Measurements from ENCODE around the gene FCHO1. TPM values are rescaled to one million over a fixed set of nuclear protein-coding genes. Genes with fewer than 3 reads are reported as not detected.

The FCHO1 gene
- polyA plus RNA-seq, 1 donor (not counting 4 experiments of a cell fraction or from before 2014, with no cell fraction given), result 0.14 TPM

DNA sequence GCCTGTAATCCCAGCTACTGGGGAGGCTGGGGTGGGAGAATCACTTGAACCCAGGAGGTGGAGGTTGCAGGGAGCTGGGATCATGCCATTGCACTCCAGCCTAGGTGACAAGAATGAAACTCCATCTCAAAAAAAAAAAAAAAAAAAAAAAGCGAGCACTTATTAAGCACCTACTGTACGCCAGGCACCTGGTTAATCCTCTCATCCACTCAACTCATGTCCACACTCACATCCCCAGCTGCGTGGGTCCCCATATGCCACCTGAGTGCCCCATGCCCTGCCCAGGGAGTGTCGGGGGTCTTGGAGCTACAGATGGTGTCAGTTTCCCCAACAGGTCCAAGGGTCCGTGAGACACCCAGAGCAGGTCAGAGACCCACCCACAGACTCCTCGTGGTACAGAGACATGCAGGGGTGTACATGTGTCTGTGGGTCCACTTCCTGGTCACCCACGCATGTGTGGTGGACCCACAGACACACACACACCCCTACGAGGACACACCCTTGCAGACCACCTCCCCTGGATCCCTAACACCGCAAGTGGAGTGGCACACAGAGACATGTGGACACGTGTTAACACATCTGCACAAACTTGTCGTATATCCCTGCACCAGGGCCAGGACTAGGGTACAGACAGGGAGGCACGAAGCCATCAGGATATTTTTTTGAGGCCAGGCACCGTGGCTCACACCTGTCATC, 66.5 kb downstream of the FCHO1 start:
- Histone ChIP-seq H3K4me2 (ENCODE audit: control insufficient read depth, extremely low read depth, insufficient read depth, low read depth, low read length) (no peak overlapping the region), H2AFZ (ENCODE audit: control insufficient read depth, low read length) (no peak overlapping the region), H3K79me2 (ENCODE audit: control insufficient read depth, insufficient read depth, low read length) (no peaks in the 10 kb centered on the region), H4K20me1 (ENCODE audit: control insufficient read depth, extremely low read depth, insufficient read depth, low read length) (no peaks in the 10 kb centered on the region), H3K9ac (ENCODE audit: control insufficient read depth, extremely low read depth, insufficient read depth, low read length) (no peak overlapping the region), H3K36me3 (ENCODE audit: control insufficient read depth in 2 of 2, extremely low read depth in 1 of 2, insufficient read depth in 2 of 2, low read length in 2 of 2) (no peaks in the 10 kb centered on the region), H3K4me3 (ENCODE audit: control insufficient read depth in 2 of 3, extremely low read depth in 1 of 3, insufficient read depth in 2 of 3, low read depth in 1 of 3, low read length in 3 of 3) (no peak overlapping the region), H3K9me3 (ENCODE audit: control insufficient read depth, low read depth, low read length) (no peaks in the 10 kb centered on the region), H3K27me3 (ENCODE audit: control insufficient read depth, extremely low read depth, insufficient read depth, low read length) (no peaks in the 10 kb centered on the region), H3K9me1 (ENCODE audit: control insufficient read depth, extremely low read depth, insufficient read depth, low read length) (no peaks in the 10 kb centered on the region), H3K27ac (ENCODE audit: control insufficient read depth, insufficient read depth, low read length) (no peak overlapping the region), H3K4me1 (ENCODE audit: control insufficient read depth, extremely low read depth, insufficient read depth, low read length) (no peaks in the 10 kb centered on the region)
- TF ChIP-seq EZH2 (IDR thresholded peaks at IDR 0.05; ENCODE audit: low read length), result no peak
- TF ChIP-seq, protein P1, sequence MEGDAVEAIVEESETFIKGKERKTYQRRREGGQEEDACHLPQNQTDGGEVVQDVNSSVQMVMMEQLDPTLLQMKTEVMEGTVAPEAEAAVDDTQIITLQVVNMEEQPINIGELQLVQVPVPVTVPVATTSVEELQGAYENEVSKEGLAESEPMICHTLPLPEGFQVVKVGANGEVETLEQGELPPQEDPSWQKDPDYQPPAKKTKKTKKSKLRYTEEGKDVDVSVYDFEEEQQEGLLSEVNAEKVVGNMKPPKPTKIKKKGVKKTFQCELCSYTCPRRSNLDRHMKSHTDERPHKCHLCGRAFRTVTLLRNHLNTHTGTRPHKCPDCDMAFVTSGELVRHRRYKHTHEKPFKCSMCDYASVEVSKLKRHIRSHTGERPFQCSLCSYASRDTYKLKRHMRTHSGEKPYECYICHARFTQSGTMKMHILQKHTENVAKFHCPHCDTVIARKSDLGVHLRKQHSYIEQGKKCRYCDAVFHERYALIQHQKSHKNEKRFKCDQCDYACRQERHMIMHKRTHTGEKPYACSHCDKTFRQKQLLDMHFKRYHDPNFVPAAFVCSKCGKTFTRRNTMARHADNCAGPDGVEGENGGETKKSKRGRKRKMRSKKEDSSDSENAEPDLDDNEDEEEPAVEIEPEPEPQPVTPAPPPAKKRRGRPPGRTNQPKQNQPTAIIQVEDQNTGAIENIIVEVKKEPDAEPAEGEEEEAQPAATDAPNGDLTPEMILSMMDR (optimal IDR thresholded peaks at IDR 0.05 in 1 of 3, IDR thresholded peaks at IDR 0.05 in 1 of 3, conservative IDR thresholded peaks at IDR 0.05 in 1 of 3; ENCODE audit: extremely low read depth in 1 of 3, insufficient read depth in 2 of 3, low read length in 3 of 3), result no peak
- no peak for DNase-seq (ENCODE audit: low read depth, low spot score)
- dilution Hi-C loops (cut with MboI; ENCODE audit: extremely low pct_ligation_motif_present, low sequenced_read_pairs), result no loop called here
- FAIRE-seq, result no peak

DNA sequence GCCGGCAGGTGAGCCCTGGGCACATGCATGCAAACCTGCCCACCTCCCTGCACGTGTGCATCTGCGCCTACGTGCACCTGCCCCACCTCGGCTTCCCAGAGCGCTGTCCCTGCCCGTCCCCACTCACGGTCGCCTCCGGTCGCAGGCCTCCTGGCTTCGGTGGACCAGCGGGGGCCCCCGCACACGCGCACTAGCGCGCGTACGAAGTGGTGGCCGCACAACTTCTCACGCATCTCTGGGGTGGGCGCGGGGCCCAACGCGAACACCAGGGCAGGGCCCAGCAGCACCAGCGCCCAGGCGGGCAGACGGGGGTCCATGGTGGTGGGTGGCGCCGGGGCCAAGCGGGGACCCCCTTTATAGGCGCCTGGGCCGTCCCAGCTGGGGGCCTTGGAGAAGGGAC, 69.9 kb downstream of the FCHO1 start, which contains the start of gene INSL3:
Gene INSL3 (minus strand): TSS at position 330 of the 400 bp plus-strand sequence. CDS start 13 bp downstream, at position 317.
- Histone ChIP-seq H3K36me3 (ENCODE audit: control insufficient read depth in 2 of 2, extremely low read depth in 1 of 2, insufficient read depth in 2 of 2, low read length in 2 of 2) (no peaks in the 10 kb centered on the region), H3K4me3 (ENCODE audit: control insufficient read depth in 2 of 3, extremely low read depth in 1 of 3, insufficient read depth in 2 of 3, low read depth in 1 of 3, low read length in 3 of 3) (no peak within 1 kb of the TSS), H3K4me1 (ENCODE audit: control insufficient read depth, extremely low read depth, insufficient read depth, low read length) (no peaks in the 10 kb centered on the region), H3K27ac (ENCODE audit: control insufficient read depth, insufficient read depth, low read length) (no peak within 1 kb of the TSS), H3K4me2 (ENCODE audit: control insufficient read depth, extremely low read depth, insufficient read depth, low read depth, low read length) (no peak within 1 kb of the TSS), H3K9ac (ENCODE audit: control insufficient read depth, extremely low read depth, insufficient read depth, low read length) (no peak within 1 kb of the TSS), H3K9me3 (ENCODE audit: control insufficient read depth, low read depth, low read length) (no peaks in the 10 kb centered on the region), H3K9me1 (ENCODE audit: control insufficient read depth, extremely low read depth, insufficient read depth, low read length) (no peaks in the 10 kb centered on the region), H2AFZ (ENCODE audit: control insufficient read depth, low read length) (no peak within 1 kb of the TSS), H4K20me1 (ENCODE audit: control insufficient read depth, extremely low read depth, insufficient read depth, low read length) (no peaks in the 10 kb centered on the region), H3K27me3 (ENCODE audit: control insufficient read depth, extremely low read depth, insufficient read depth, low read length) (no peaks in the 10 kb centered on the region), H3K79me2 (ENCODE audit: control insufficient read depth, insufficient read depth, low read length) (no peaks in the 10 kb centered on the region)
- no peak for FAIRE-seq
- no peak for DNase-seq (ENCODE audit: low read depth, low spot score)
- dilution Hi-C loops (cut with MboI; ENCODE audit: extremely low pct_ligation_motif_present, low sequenced_read_pairs), result no loop called here
- no peak for TF ChIP-seq EZH2 (IDR thresholded peaks at IDR 0.05; ENCODE audit: low read length)

Measured in keratinocyte (primary cell).